Measurements from ENCODE around the gene GRIN3B. TPM values are rescaled to one million over a fixed set of nuclear protein-coding genes. Genes with fewer than 3 reads are reported as not detected.
"Not testable (repeated sequence)": the region's sequence is repeated elsewhere in the genome, so short reads cannot be mapped to it uniquely, and the experiment has no call there.

The GRIN3B gene
- total RNA-seq, 2 donors from 2014 or later, result 0.14 TPM; not detected in 1

GRCh38 chr19:1020868-1021425 is 20.7 kb downstream of the GRIN3B start, which contains the start of gene TMEM259:
TMEM259 (minus strand) TSS chr19:1021123; CDS start chr19:1020996, 127 bp downstream.
- ATAC-seq (ENCODE audit: insufficient number of reproducible peaks, low FRiP score, low read depth) (peak; percentile 75), DNase-seq (ENCODE audit: low spot score) (peak; percentile 94)
- H3K27me3 ChIP-seq (replicated peaks; ENCODE audit: insufficient read depth), result no peaks in the 10 kb centered on the region
- no peak for TF ChIP-seq CTCF (IDR thresholded peaks at IDR 0.05)
- H3K4me1 ChIP-seq (ENCODE audit: control insufficient read depth in 1 of 2, low read depth in 2 of 2), result peaks cover 55 to 62% of the 10 kb centered on the region in 2 donors
- H3K27ac ChIP-seq, result peak within 1 kb of the TSS; percentile 95 to 99
- no peaks in the 10 kb centered on the region for H3K9me3 ChIP-seq
- no peaks in the 10 kb centered on the region for H3K36me3 ChIP-seq
- peak within 1 kb of the TSS; percentile 84 for H3K4me3 ChIP-seq

- Histone ChIP-seq H3K27ac (peak overlapping the region in 1 of 2 donors; percentile 99), H3K4me1 (ENCODE audit: control insufficient read depth in 1 of 2, low read depth in 2 of 2) (peaks cover 27 to 35% of the 10 kb centered on the region in 2 donors)
These were observed 23.6 kb downstream of the GRIN3B start for GRCh38 chr19:1023883-1024188.

GRCh38 chr19:1025080-1025479 is 24.9 kb downstream of the GRIN3B start:
- H3K4me3 ChIP-seq; H3K36me3 ChIP-seq; H3K9me3 ChIP-seq; DNase-seq (ENCODE audit: low spot score); H3K27me3 ChIP-seq (replicated peaks; ENCODE audit: insufficient read depth); ATAC-seq (ENCODE audit: insufficient number of reproducible peaks, low FRiP score, low read depth): not testable (repeated sequence)
- Histone ChIP-seq H3K4me1 (ENCODE audit: control insufficient read depth in 1 of 2, low read depth in 2 of 2) (peaks cover 21 to 34% of the 10 kb centered on the region in 2 donors), H3K27ac (peak overlapping the region in 1 of 2 donors; percentile 100)

More at GRCh38 chr19:1023883-1024188, 23.6 kb downstream of the GRIN3B start:
- not testable (repeated sequence) for DNase-seq (ENCODE audit: low spot score); H3K9me3 ChIP-seq; H3K36me3 ChIP-seq; ATAC-seq (ENCODE audit: insufficient number of reproducible peaks, low FRiP score, low read depth); H3K27me3 ChIP-seq (replicated peaks; ENCODE audit: insufficient read depth); H3K4me3 ChIP-seq

GRCh38 chr19:1025960-1026782 is 26.0 kb downstream of the GRIN3B start, which contains the start of gene CNN2:
CNN2 (plus strand) TSS chr19:1026608; CDS start chr19:1026662, 54 bp downstream.
- Histone ChIP-seq H3K9me3 (no peaks in the 10 kb centered on the region), H3K27me3 (replicated peaks; ENCODE audit: insufficient read depth) (no peaks in the 10 kb centered on the region), H3K36me3 (peaks cover 10% of the 10 kb centered on the region), H3K27ac (peak within 1 kb of the TSS; percentile 100), H3K4me1 (ENCODE audit: control insufficient read depth in 1 of 2, low read depth in 2 of 2) (peaks cover 23 to 34% of the 10 kb centered on the region in 2 donors), H3K4me3 (peak within 1 kb of the TSS; percentile 90)
- DNase-seq (ENCODE audit: low spot score) (no peak), ATAC-seq (ENCODE audit: insufficient number of reproducible peaks, low FRiP score, low read depth) (peak; percentile 38)
- TF ChIP-seq CTCF (IDR thresholded peaks at IDR 0.05), result no peak

GRCh38 chr19:1026783-1027649 is 26.8 kb downstream of the GRIN3B start:
- no peak for DNase-seq (ENCODE audit: low spot score)
- H3K4me1 ChIP-seq (ENCODE audit: control insufficient read depth in 1 of 2, low read depth in 2 of 2), result peaks cover 19 to 29% of the 10 kb centered on the region in 2 donors

More at GRCh38 chr19:1026783-1027649, 26.8 kb downstream of the GRIN3B start:
- Histone ChIP-seq H3K36me3 (peaks cover 15% of the 10 kb centered on the region), H3K27me3 (replicated peaks; ENCODE audit: insufficient read depth) (no peaks in the 10 kb centered on the region), H3K4me3 (peak overlapping the region; percentile 90), H3K27ac (peak overlapping the region; percentile 100), H3K9me3 (no peaks in the 10 kb centered on the region)
- no peak for ATAC-seq (ENCODE audit: insufficient number of reproducible peaks, low FRiP score, low read depth)
- TF ChIP-seq CTCF (IDR thresholded peaks at IDR 0.05), result no peak
